K562 (cell line): ENCODE data around the gene BGN.

ENCODE experiments used
- ATF3 ChIP-seq, 2 experiments: fragments of 450-650 bp in 1 of 2; sonication (generic) in 1 of 2; formaldehyde crosslinking in 1 of 2; IDR thresholded peaks in 1 of 2; conservative IDR thresholded peaks in 1 of 2; 2 replicates each; pipeline versions ENCODE4 v1.6.1 to v1.8.1; 2016 to 2023; ENCODE audit warnings: mild to moderate bottlenecking in 2 of 2, moderate library complexity in 2 of 2, inconsistent platforms in 1 of 2, missing genetic modification reagents in 1 of 2
- CBX1 ChIP-seq: sonication (generic); IDR thresholded peaks from 2 replicates; pipeline ENCODE4 v1.6.1; 2016; ENCODE audit warnings: antibody characterized with exemption, low read depth, mild to moderate bottlenecking
- CTCF ChIP-seq, 3 experiments: IDR thresholded peaks in 2 of 3; conservative IDR thresholded peaks in 1 of 3; 2 replicates each; pipeline ENCODE4 v1.5.1; 2011 to 2012; ENCODE audit warnings: low read length in 3 of 3, mild to moderate bottlenecking in 3 of 3, control low read depth in 2 of 3, improper control_type of control experiment in 1 of 3, inconsistent platforms in 1 of 3, low read depth in 1 of 3, mixed read lengths in 1 of 3, moderate library complexity in 1 of 3; ENCODE audit not compliant: insufficient read depth in 2 of 3
- EGR1 ChIP-seq: fragments of 450-650 bp; conservative IDR thresholded peaks from 2 replicates; pipeline ENCODE4 v1.6.1; 2017; ENCODE audit warnings: mild to moderate bottlenecking
- EZH2 ChIP-seq: IDR thresholded peaks from 2 replicates; pipeline ENCODE4 v1.6.1; 2012; ENCODE audit warnings: low read depth, mild to moderate bottlenecking, inconsistent platforms, low read length, borderline replicate concordance
- FOXJ2 ChIP-seq: fragments of 200-800 bp; sonication (Bioruptor generic); IDR thresholded peaks from 2 replicates; pipeline ENCODE4 v1.6.1; 2016; ENCODE audit warnings: missing genetic modification characterization, missing compliant biosample characterization
- FOXJ3 ChIP-seq: sonication (generic); formaldehyde crosslinking; IDR thresholded peaks from 2 replicates; pipeline ENCODE4 v1.4.0; 2020; ENCODE audit warnings: mild to moderate bottlenecking, missing genetic modification reagents
- KHSRP ChIP-seq: fragments of 450-650 bp; IDR thresholded peaks from 2 replicates; pipeline ENCODE4 v1.6.1; 2017
- POLR2AphosphoS5 ChIP-seq: IDR thresholded peaks from 2 replicates; pipeline ENCODE4 v1.6.1; 2011; ENCODE audit warnings: mild to moderate bottlenecking, low read depth, low read length, moderate library complexity; ENCODE audit not compliant: control insufficient read depth, insufficient read depth
- REST ChIP-seq, 2 experiments: fragments of 450-650 bp; formaldehyde crosslinking in 1 of 2; IDR thresholded peaks; 2 replicates each; pipeline versions ENCODE4 v1.4.0 to v1.6.1; 2014 to 2020; ENCODE audit warnings: mild to moderate bottlenecking in 2 of 2, borderline replicate concordance in 1 of 2, low read depth in 1 of 2
- RREB1 ChIP-seq: fragments of 250-450 bp; sonication (Bioruptor Pico); IDR thresholded peaks from 2 replicates; pipeline ENCODE4 v1.4.0; 2020
- TAF1 ChIP-seq: IDR thresholded peaks from 2 replicates; pipeline ENCODE4 v1.6.1; 2011; ENCODE audit warnings: mild to moderate bottlenecking, low read length, moderate library complexity; ENCODE audit not compliant: insufficient read depth, control insufficient read depth, severe bottlenecking; ENCODE audit errors: extremely low read depth
- YY1 ChIP-seq, 3 experiments: IDR thresholded peaks; 2 replicates each; pipeline ENCODE4 v1.6.1; 2011; ENCODE audit warnings: low read length in 2 of 3, mild to moderate bottlenecking in 2 of 3, moderate library complexity in 2 of 3, borderline replicate concordance in 1 of 3, control low read depth in 1 of 3, low read depth in 1 of 3; ENCODE audit not compliant: insufficient read depth in 3 of 3, insufficient replicate concordance in 2 of 3, control insufficient read depth in 1 of 3, insufficient read length in 1 of 3; ENCODE audit errors: extremely low read depth in 1 of 3
- ZNF551 ChIP-seq: fragments of 250-450 bp; sonication (Bioruptor Pico); IDR thresholded peaks from 2 replicates; pipeline ENCODE4 v1.5.0; 2021; ENCODE audit warnings: mild to moderate bottlenecking, moderate library complexity

GRCh38 chrX:153457827-153458466, 36.8 kb upstream of the BGN start:
- TF ChIP-seq EGR1 (no peak), ZNF551 (CRISPR knock-in tag) (no peak), CTCF (IDR thresholded peaks at IDR 0.05 in 2 of 3, conservative IDR thresholded peaks at IDR 0.05 in 1 of 3; ENCODE audit: insufficient read depth in 2 of 3, low read depth in 1 of 3, low read length in 3 of 3) (no peak), FOXJ3 (CRISPR knock-in tag) (no peak), YY1 (IDR thresholded peaks at IDR 0.05; ENCODE audit: borderline replicate concordance in 1 of 3, control insufficient read depth in 1 of 3, extremely low read depth in 1 of 3, insufficient read depth in 3 of 3, insufficient read length in 1 of 3, insufficient replicate concordance in 2 of 3, low read depth in 1 of 3, low read length in 2 of 3) (no peak), TAF1 (no peak), POLR2AphosphoS5 (no peak), REST (IDR thresholded peaks at IDR 0.05; ENCODE audit: borderline replicate concordance) (no peak), REST (CRISPR knock-in tag; IDR thresholded peaks at IDR 0.05; ENCODE audit: low read depth) (no peak), ATF3 (IDR thresholded peaks at IDR 0.05) (no peak), ATF3 (CRISPR knock-in tag; conservative IDR thresholded peaks at IDR 0.05) (no peak), RREB1 (no peak), KHSRP (no peak), FOXJ2 (tag) (no peak), CBX1 (no peak), EZH2 (no peak)
